ENCODE results near the gene EME1. TPM values are rescaled to one million over a fixed set of nuclear protein-coding genes. Genes with fewer than 3 reads are reported as not detected.

EME1 gene
- total and polyA plus RNA-seq, 2 of the 8 experiments (the other 6 are each of a cell fraction or from before 2014, with no cell fraction given) = 13.9 to 16.3 TPM

DNA sequence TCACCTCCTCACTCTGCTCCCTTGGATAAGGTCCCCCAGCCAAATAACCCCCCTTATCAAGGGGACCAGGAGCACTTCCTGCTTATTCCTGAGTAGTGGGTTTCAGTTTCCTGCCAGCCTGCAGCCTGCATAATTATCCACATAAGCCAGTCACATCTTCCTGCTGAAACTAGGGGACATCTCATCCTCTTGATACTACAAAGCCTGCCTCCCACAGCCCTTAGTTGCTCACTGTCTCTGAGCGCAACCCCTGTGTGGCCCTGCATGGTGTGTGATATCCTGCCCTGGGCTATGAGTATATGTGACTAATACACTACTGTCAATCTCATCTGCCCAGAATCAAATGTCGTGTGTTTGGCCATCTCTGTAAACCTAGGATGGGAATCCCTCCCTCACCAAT lies 35.1 kb upstream of the EME1 start:
- H2BK20ac ChIP-seq (ENCODE audit: low read length) = no peak overlapping the region
- H3K9ac ChIP-seq (replicated peaks in 1 of 4; ENCODE audit: extremely low read depth in 1 of 4, low read depth in 3 of 4, low read length in 3 of 4) = no peak overlapping the region
- H2AFZ ChIP-seq (ENCODE audit: low read length) = no peak overlapping the region
- H2BK120ac ChIP-seq (replicated peaks; ENCODE audit: low read depth, low read length) = no peak overlapping the region
- H4K20me1 ChIP-seq (replicated peaks in 1 of 2; ENCODE audit: control insufficient read depth in 1 of 2, insufficient read depth in 2 of 2, low read length in 2 of 2) = no peaks in the 10 kb centered on the region
- no peaks in the 10 kb centered on the region for H3K36me3 ChIP-seq (ENCODE audit: control insufficient read depth in 2 of 4, insufficient read depth in 4 of 4, low read length in 3 of 4)
- H3K56ac ChIP-seq (replicated peaks; ENCODE audit: insufficient read length, low read depth, low read length) = no peak overlapping the region
- H3K23me2 ChIP-seq (ENCODE audit: low read depth, low read length) = no peaks in the 10 kb centered on the region
- H2BK12ac ChIP-seq (ENCODE audit: low read depth, low read length) = no peak overlapping the region
- H4K8ac ChIP-seq (ENCODE audit: extremely low read depth, insufficient read depth, low read length) = no peak overlapping the region
- no peak overlapping the region for H3K4ac ChIP-seq (replicated peaks; ENCODE audit: insufficient read length, low read depth, low read length)
- H3K18ac ChIP-seq (ENCODE audit: extremely low read depth, low read length) = no peak overlapping the region
- no peaks in the 10 kb centered on the region for H3K79me1 ChIP-seq (ENCODE audit: low read depth, low read length)
- H4K91ac ChIP-seq (replicated peaks; ENCODE audit: insufficient read length, low read length) = no peak overlapping the region
- no peak overlapping the region for H4K5ac ChIP-seq (ENCODE audit: insufficient read length, low read depth, low read length)
- no peaks in the 10 kb centered on the region for H3K27me3 ChIP-seq (replicated peaks in 1 of 4; ENCODE audit: control insufficient read depth in 3 of 4, extremely low read depth in 1 of 4, insufficient read depth in 3 of 4, low read length in 3 of 4)
- no peak for FAIRE-seq
- no peak for TF ChIP-seq RAD21 (IDR thresholded peaks at IDR 0.05 in 1 of 2, conservative IDR thresholded peaks at IDR 0.05 in 1 of 2; ENCODE audit: low read depth in 2 of 2, low read length in 2 of 2)
- TF ChIP-seq, protein P1, sequence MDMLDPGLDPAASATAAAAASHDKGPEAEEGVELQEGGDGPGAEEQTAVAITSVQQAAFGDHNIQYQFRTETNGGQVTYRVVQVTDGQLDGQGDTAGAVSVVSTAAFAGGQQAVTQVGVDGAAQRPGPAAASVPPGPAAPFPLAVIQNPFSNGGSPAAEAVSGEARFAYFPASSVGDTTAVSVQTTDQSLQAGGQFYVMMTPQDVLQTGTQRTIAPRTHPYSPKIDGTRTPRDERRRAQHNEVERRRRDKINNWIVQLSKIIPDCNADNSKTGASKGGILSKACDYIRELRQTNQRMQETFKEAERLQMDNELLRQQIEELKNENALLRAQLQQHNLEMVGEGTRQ (IDR thresholded peaks at IDR 0.05; ENCODE audit: low read length) = no peak
- no peak for TF ChIP-seq NANOG (IDR thresholded peaks at IDR 0.05; ENCODE audit: insufficient read depth, low read depth, low read length, poor library complexity, severe bottlenecking)
- no peak for TF ChIP-seq EGR1 (IDR thresholded peaks at IDR 0.05; ENCODE audit: borderline replicate concordance, low read depth, low read length)
- no peak for TF ChIP-seq TCF12 (IDR thresholded peaks at IDR 0.05; ENCODE audit: low read depth, low read length)
- TF ChIP-seq, protein P2, sequence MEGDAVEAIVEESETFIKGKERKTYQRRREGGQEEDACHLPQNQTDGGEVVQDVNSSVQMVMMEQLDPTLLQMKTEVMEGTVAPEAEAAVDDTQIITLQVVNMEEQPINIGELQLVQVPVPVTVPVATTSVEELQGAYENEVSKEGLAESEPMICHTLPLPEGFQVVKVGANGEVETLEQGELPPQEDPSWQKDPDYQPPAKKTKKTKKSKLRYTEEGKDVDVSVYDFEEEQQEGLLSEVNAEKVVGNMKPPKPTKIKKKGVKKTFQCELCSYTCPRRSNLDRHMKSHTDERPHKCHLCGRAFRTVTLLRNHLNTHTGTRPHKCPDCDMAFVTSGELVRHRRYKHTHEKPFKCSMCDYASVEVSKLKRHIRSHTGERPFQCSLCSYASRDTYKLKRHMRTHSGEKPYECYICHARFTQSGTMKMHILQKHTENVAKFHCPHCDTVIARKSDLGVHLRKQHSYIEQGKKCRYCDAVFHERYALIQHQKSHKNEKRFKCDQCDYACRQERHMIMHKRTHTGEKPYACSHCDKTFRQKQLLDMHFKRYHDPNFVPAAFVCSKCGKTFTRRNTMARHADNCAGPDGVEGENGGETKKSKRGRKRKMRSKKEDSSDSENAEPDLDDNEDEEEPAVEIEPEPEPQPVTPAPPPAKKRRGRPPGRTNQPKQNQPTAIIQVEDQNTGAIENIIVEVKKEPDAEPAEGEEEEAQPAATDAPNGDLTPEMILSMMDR (IDR thresholded peaks at IDR 0.05; ENCODE audit: control extremely low read depth in 1 of 3, insufficient read depth in 1 of 3, low read depth in 1 of 3, low read length in 3 of 3) = no peak
- TF ChIP-seq BRCA1 (IDR thresholded peaks at IDR 0.05; ENCODE audit: low read depth, low read length) = no peak
- TF ChIP-seq BACH1 (IDR thresholded peaks at IDR 0.05; ENCODE audit: low read length) = no peak
- no peak for TF ChIP-seq POLR2A (IDR thresholded peaks at IDR 0.05; ENCODE audit: control extremely low read depth in 1 of 2, low read depth in 2 of 2, low read length in 2 of 2)
- TF ChIP-seq SIX5 (IDR thresholded peaks at IDR 0.05; ENCODE audit: low read depth, low read length) = no peak
- no peak overlapping the region for H3K27ac ChIP-seq (ENCODE audit: low read depth, low read length)
- H3K14ac ChIP-seq (ENCODE audit: insufficient read length) = no peak overlapping the region
- no peaks in the 10 kb centered on the region for H3K4me1 ChIP-seq (replicated peaks in 1 of 4; ENCODE audit: control insufficient read depth in 3 of 4, insufficient read depth in 4 of 4, low read length in 3 of 4)
- no peak overlapping the region for H2BK5ac ChIP-seq (ENCODE audit: low read depth, low read length)
- H3K4me3 ChIP-seq (ENCODE audit: extremely low read depth in 1 of 4, insufficient read depth in 2 of 4, low read depth in 3 of 4, low read length in 4 of 4) = no peak overlapping the region
- no peak overlapping the region for H2BK15ac ChIP-seq (ENCODE audit: low read length)
- H3K4me2 ChIP-seq (ENCODE audit: insufficient read depth in 1 of 2, low read depth in 2 of 2, low read length in 2 of 2) = no peak overlapping the region
- ChIA-PET CTCF (ENCODE audit: partially characterized antibody) (interaction anchor here (1.2 to 1.7 kb wide), 2 partner anchors 24 to 168 kb away, joined by 4 to 5 read pairs; no protein-coding TSS in a partner anchor), POLR2A (ENCODE audit: partially characterized antibody) (no interaction called here)
- no peak overlapping the region for H2AK5ac ChIP-seq (ENCODE audit: low read depth, low read length)
- H3K23ac ChIP-seq (ENCODE audit: insufficient read length) = no peak overlapping the region
- DNase-seq (ENCODE audit: low read depth in 1 of 2, low spot score in 2 of 2) = no peak
- no peaks in the 10 kb centered on the region for H3K79me2 ChIP-seq (ENCODE audit: control insufficient read depth in 1 of 2, insufficient read depth in 2 of 2, low read length in 2 of 2)
- WGBS, 2 experiments (ENCODE audit: extremely low coverage in 1 of 2, insufficient coverage in 1 of 2, insufficient read length in 1 of 2, insufficient replicate concordance in 2 of 2, low coverage in 1 of 2, low lambda C conversion rate in 2 of 2, missing lambda C conversion rate in 1 of 2) = 92% methylated on average over 2 of the region's 2 CpGs; no CpG with 5 or more reads in 1 of the 2 experiments
- peaks cover 4% of the 10 kb centered on the region in 2 experiments; a peak in 2 of 4 replicates for H3K9me3 ChIP-seq (ENCODE audit: insufficient read depth in 2 of 2, low read depth in 1 of 2, low read length in 1 of 2)

Measured in H1 (cell line).